HG03378 (cell line): ENCODE measurements around the gene ERP29.
"Not testable (repeated sequence)": the region's sequence is repeated elsewhere in the genome, so short reads cannot be mapped to it uniquely, and the experiment has no call there.

ENCODE experiments used
- ATAC-seq: cut with Tn5 transposase; IDR thresholded peaks from one replicate; pipeline ENCODE4 v1.9.1; 2021; ENCODE audit warnings: mild to moderate bottlenecking, moderate library complexity; ENCODE audit not compliant: unreplicated experiment

The ERP29 gene

DNA sequence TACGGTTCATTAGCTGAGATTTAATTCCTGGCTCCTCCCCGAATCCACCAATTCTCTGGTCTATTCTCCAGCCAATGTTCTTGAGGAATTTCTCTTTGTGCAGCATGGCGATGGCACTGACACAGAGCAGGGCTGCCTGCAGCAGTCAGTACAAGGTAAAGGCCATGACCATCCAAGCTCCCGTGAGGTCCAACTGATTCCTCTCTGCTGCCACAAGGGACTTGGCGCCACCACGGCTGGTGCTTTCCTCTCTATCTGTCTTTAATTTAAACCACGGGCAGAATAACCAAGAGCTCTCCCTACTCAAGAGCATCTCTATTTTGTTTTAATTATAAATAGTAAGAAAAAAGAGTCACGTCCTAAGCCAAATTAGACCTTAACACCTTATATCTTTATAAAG is 12.4 kb upstream of the ERP29 start:
- no peak for ATAC-seq

DNA sequence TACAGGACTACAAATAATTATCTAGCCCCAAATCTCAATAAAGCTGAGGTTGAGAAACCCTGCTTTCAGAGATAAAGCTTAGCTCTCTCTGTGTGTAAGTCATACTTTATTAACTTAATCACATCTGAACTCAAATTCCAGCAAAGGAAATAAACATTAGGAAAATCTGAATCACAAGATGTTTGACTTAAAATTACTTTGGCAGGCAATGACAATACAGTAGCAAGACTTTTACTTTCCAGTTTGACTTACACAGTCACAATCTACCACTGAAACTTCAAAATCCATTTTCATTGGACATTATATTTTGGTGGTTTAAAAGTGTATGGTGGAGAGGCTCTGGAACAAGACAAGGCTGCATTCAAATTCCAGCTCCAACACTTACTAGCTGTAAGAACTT is 11.7 kb upstream of the ERP29 start:
- ATAC-seq: no peak

- ATAC-seq: no peak
Measured at GRCh38 chr12:112004041-112004440, 9.2 kb upstream of the ERP29 start.

- ATAC-seq: no peak
Measured at GRCh38 chr12:112005419-112006395, 7.5 kb upstream of the ERP29 start.

GRCh38 chr12:112007945-112008344 is 5.3 kb upstream of the ERP29 start:
- no peak for ATAC-seq

DNA sequence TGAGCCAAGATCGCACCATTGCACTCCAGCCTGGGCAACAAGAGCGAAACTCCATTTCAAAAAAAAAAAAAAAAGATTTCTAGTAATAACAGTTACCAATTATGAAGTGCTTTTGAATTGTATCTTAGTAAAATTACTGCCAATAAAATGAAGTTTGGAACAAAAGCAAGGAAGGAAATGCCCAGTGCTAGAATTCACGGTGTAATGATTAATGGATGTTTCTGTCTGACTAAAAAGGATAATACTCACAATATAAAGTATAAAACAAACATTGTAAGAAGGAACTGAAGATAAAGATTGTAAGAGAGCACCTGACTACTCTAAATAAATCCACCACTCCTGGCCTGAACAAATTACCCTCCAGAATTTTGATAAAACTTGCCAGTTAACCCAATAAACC is 4.3 kb upstream of the ERP29 start:
- ATAC-seq: no peak

DNA sequence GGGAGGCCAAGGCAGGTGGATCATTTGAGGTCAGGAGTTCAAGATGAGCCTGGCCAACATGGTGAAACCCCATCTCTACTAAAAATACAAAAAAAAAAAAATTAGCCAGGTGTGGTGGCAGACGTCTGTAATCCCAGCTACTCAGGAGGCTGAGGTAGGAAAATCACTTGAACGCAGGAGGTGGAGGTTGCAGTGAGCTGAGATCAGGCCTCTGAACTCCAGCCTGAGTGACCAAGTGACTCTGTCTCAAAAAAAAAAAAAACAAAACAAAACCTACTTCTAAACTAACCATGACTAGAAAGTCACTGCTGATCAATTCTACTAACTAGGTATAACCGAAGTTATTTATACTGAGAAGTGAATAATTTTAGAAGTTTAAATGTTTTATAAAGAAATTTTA is 3.6 kb upstream of the ERP29 start:
- not testable (repeated sequence) for ATAC-seq

DNA sequence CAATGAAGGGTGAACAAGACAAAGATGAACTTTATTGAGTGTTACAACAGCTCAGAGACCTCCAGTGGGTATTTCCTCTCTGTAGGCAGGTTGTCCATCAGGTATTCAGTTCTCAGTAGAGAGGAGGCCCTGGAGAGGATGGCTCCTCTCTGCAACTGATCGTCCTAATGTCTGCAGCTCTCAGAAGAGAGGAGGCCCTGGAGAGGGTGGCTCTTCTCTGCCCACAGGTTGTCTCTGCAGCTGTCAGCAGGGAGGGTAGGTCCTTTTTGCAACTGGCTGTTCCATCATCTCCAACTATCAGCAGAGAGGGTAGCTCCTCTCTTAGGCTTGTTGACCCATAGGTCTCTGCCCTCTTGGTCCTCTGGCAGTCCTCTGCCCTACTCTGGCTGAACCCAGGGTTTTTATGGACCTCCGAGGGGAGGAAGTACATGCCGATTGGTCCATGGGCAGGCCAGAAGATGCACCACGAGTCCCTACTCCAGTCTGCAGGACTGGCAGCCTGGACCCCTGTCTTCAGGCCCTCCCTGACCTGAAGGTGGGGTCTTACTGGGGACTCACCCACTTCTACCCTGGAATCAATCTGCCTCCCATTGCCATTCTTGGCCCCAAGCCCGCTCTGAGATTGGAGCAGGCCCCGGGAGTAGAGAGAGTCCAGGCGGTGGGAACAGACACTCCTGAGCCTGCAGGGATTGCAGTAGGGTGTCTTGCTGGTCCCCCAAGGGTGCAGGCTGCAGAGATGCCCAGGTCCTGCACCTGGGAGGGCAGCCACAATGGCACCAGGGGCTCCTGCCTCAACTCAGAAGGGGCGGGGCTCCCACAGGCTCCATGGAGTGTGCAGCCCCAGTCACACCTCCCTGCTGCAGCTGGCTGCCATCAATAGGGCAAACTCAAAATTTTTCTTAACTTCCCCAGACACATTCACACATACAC is 2.5 kb upstream of the ERP29 start:
- ATAC-seq: no peak

- ATAC-seq: no peak
Measured at GRCh38 chr12:112011685-112012084, 1.5 kb upstream of the ERP29 start.

DNA sequence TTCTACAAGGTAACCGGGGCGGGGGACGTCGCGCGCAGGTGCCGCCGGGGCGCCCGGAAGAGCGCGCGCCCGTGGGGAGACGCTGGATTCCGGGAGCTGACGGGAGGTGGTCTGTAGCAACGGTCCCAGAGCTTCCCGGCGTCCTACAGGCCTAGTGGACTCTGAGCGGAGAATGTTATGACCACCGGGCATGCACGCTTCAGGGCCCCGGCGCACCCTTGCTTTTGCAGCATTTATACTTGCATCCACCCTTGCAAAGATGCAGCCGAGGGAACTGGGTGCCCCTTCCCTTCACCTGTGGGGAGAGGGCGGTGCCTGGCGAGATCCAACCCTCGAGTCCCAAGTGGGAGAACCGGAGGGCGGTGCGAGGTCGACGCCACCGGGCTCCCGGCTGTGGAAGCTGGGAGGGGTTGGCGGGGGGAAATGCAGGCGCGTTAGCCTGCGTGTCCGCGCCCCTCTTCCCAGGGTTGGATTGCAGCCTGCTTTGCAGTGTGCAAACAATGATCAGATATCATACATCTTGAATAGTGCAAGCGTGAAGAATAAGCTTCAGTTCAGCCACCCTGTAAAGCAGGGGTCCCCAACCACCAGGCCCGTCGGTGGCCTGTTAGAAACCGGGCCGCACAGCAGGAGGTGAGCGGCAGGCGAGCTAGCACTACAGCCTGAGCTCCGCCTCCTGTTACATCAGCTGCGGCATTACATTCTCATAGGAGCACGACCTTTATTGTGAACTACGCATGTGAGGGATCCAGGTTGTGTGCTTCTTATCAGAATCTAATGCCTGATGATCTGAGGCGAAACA is 576 bp downstream of the ERP29 start:
- ATAC-seq: peak; percentile 21

- ATAC-seq: no peak
Measured at GRCh38 chr12:112015938-112016337, 2.7 kb downstream of the ERP29 start.

DNA sequence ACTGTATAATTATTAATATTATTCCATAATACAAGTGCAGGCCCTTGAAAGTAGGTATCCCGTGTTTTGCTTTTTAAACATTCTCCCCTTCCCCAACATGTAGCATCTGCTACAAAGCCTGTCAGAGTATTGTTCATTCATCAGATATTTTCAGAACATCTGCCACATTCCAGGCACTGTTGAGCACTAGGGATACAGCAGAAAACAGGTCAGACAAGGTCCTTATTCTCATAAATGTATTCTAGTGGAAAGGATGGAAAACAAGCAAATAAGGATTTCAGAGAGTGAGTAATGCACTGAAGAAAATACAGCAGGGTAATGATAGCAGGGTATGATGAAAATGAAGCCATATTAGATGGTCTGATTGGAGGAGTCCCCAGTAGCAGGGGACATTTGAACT is 3.8 kb downstream of the ERP29 start:
- ATAC-seq: no peak

- no peak for ATAC-seq
Measured at GRCh38 chr12:112018571-112019237, 5.5 kb downstream of the ERP29 start.

DNA sequence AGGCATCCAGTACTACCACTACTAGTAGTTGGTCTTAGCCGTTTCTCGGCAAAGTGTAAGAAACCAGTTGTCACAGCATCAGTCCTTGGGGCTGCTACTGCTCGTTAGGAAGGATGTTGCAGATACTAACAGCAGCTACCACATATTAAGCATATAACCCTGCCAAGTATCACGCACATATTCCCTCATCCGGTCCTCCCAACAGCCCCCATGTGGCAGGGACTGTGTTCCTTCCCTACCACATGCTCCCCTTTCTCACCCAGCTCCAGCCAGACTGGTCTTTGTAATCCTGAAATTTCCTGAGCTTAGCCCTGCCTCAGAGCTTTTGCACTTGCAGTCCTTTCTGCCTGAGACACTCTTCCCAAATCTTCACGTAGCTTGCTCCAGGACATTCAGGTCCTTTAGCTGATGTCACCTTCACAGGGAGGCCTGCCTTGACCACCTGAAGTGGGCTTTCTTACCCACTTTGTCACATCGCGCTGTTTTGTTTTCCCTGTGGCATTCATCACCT is 7.8 kb downstream of the ERP29 start:
- no peak for ATAC-seq

GRCh38 chr12:112022241-112023016 is 9.2 kb downstream of the ERP29 start:
- no peak for ATAC-seq

- no peak for ATAC-seq
Measured at GRCh38 chr12:112023759-112024396, 10.7 kb downstream of the ERP29 start.

DNA sequence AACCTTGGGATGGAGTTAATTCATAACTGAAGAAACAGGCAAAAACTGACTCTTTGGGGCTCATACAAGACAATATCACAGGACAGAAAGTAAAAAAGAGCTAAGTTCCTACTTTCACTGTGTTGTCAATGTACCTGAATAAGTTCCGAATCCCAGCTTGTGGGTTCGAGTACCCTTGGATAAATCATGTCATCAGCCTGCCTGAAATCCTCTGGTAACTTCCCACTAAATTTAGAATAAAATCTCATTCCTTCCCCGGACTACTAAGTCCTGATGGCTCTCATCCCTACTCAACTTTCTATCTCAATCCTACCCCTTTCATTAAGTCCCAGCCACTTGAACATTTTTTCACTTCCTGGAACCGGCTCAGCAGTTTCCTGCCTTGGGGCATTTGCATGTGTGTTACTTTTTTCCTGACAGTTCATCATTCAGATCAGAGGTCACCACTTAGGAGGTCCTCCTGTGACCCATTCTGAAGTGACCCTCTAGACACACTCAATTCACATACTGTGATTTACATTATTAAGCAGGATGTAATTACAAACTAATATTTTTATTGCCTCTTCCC is 12.7 kb downstream of the ERP29 start:
- no peak for ATAC-seq

DNA sequence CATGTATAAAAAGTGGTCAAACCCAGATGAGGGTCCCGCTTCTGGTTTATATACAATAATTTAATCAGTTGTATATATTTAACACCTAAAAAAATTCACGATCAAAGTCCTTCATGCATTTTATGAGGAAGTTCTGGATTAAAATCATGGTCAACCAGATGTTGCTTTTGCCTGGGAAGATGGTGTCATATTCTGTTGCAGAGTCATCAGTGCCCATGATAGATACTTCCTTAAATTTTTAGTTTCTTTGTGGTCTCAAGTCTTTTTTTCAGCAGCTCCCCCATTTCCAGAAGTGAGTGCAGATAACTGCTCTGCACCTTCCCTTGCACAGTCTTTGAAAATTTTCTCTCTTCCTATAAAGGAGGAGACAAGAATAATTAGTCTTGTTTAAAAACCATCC is 16.1 kb downstream of the ERP29 start:
- ATAC-seq: no peak
